Chondrocyte (in vitro differentiated cells): ENCODE measurements around the gene RERE. TPM values are rescaled to one million over a fixed set of nuclear protein-coding genes. Genes with fewer than 3 reads are reported as not detected.

Source experiments
- DNase-seq: peaks from one replicate; pipeline ENCODE4 v3.0.0; 2021; ENCODE audit warnings: mixed read lengths, low spot score
- H3K27ac Mint-ChIP-seq: one replicate; pipeline ENCODE4 v1.8.0; 2021; ENCODE audit warnings: mild to moderate bottlenecking, moderate library complexity, mixed read lengths; ENCODE audit not compliant: unreplicated experiment
- H3K27me3 Mint-ChIP-seq: 2 replicates; pipeline ENCODE4 v1.8.0; 2021; ENCODE audit warnings: low read depth, mixed read lengths
- H3K36me3 Mint-ChIP-seq: 2 replicates; pipeline ENCODE4 v1.8.0; 2021; ENCODE audit warnings: low read depth, mixed read lengths
- H3K4me1 Mint-ChIP-seq: 2 replicates; pipeline ENCODE4 v1.8.0; 2021; ENCODE audit warnings: low read depth, mild to moderate bottlenecking, mixed read lengths
- H3K4me3 Mint-ChIP-seq: one replicate; pipeline ENCODE4 v1.8.0; 2021; ENCODE audit warnings: mild to moderate bottlenecking, moderate library complexity, mixed read lengths; ENCODE audit not compliant: unreplicated experiment
- H3K9me3 Mint-ChIP-seq: 2 replicates; pipeline ENCODE4 v1.8.0; 2021; ENCODE audit warnings: low read depth, mixed read lengths
- CTCF ChIP-seq: fragments of 200-600 bp; sonication (generic); IDR thresholded peaks from 2 replicates; pipeline ENCODE4 v1.5.0; 2021; ENCODE audit warnings: antibody characterized with exemption, mild to moderate bottlenecking, moderate library complexity
- total RNA-seq: library from RNA; stranded (reverse); gene quantifications from 3 replicates; pipeline ENCODE4 v1.2.1, GENCODE V29; 2021

Gene RERE
- total RNA-seq, 1 donor from 2014 or later: 64.9 TPM

GRCh38 chr1:8680664-8681650 lies 136.5 kb downstream of the RERE start:
- TF ChIP-seq CTCF: no peak
- DNase-seq: no peak
- no peaks in the 10 kb centered on the region for H3K27me3 Mint-ChIP-seq
- peaks cover 2% of the 10 kb centered on the region for H3K9me3 Mint-ChIP-seq
- no peak overlapping the region for H3K27ac Mint-ChIP-seq
- H3K4me3 Mint-ChIP-seq: no peak overlapping the region
- peaks cover 17% of the 10 kb centered on the region for H3K4me1 Mint-ChIP-seq
- no peaks in the 10 kb centered on the region for H3K36me3 Mint-ChIP-seq

GRCh38 chr1:8679929-8680663 lies 137.3 kb downstream of the RERE start:
- TF ChIP-seq CTCF: no peak
- no peak for DNase-seq
- H3K27ac Mint-ChIP-seq: no peak overlapping the region
- no peak overlapping the region for H3K4me3 Mint-ChIP-seq
- no peaks in the 10 kb centered on the region for H3K36me3 Mint-ChIP-seq
- H3K27me3 Mint-ChIP-seq: no peaks in the 10 kb centered on the region
- H3K9me3 Mint-ChIP-seq: peaks cover 2% of the 10 kb centered on the region
- peaks cover 14% of the 10 kb centered on the region for H3K4me1 Mint-ChIP-seq

- Mint-ChIP-seq H3K4me1 (peaks cover 21% of the 10 kb centered on the region), H3K4me3 (no peak overlapping the region), H3K9me3 (peaks cover 2% of the 10 kb centered on the region), H3K36me3 (no peaks in the 10 kb centered on the region), H3K27me3 (no peaks in the 10 kb centered on the region), H3K27ac (no peak overlapping the region)
- no peak for DNase-seq
- TF ChIP-seq CTCF: no peak
Observed at GRCh38 chr1:8679395-8679800, 138.0 kb downstream of the RERE start.

GRCh38 chr1:8678673-8679394 lies 138.6 kb downstream of the RERE start:
- H3K27me3 Mint-ChIP-seq: no peaks in the 10 kb centered on the region
- no peak for DNase-seq
- peaks cover 24% of the 10 kb centered on the region for H3K4me1 Mint-ChIP-seq
- TF ChIP-seq CTCF: no peak
- H3K4me3 Mint-ChIP-seq: no peak overlapping the region
- H3K36me3 Mint-ChIP-seq: no peaks in the 10 kb centered on the region
- H3K27ac Mint-ChIP-seq: peak overlapping the region; percentile 56
- peaks cover 2% of the 10 kb centered on the region for H3K9me3 Mint-ChIP-seq

- Mint-ChIP-seq H3K27ac (peak overlapping the region; percentile 56), H3K4me3 (no peak overlapping the region), H3K4me1 (peaks cover 24% of the 10 kb centered on the region), H3K27me3 (no peaks in the 10 kb centered on the region), H3K36me3 (no peaks in the 10 kb centered on the region), H3K9me3 (peaks cover 2% of the 10 kb centered on the region)
- TF ChIP-seq CTCF: no peak
- no peak for DNase-seq
Observed at GRCh38 chr1:8677782-8678181, 139.7 kb downstream of the RERE start.
